ENCODE data around the gene RNF39. TPM values are rescaled to one million over a fixed set of nuclear protein-coding genes. Genes with fewer than 3 reads are reported as not detected.

The RNF39 gene
- total and polyA plus RNA-seq, 2 of the 13 experiments (the other 11 are each of a cell fraction or from before 2014, with no cell fraction given): 0.13 to 1.8 TPM

- no peak for TF ChIP-seq ZNF784 (CRISPR knock-in tag; IDR thresholded peaks at IDR 0.05; ENCODE audit: borderline replicate concordance)
- TF ChIP-seq HIC2 (CRISPR knock-in tag; IDR thresholded peaks at IDR 0.05; ENCODE audit: low read depth): peak; percentile 53; the same call in 1 of the 2 replicates
- TF ChIP-seq NFKBIZ (CRISPR knock-in tag; IDR thresholded peaks at IDR 0.05): no peak
- TF ChIP-seq ZNF280B (CRISPR knock-in tag; IDR thresholded peaks at IDR 0.05; ENCODE audit: borderline replicate concordance): peak; percentile 43; the same call in 1 of the 2 replicates
- TF ChIP-seq ZKSCAN8 (CRISPR knock-in tag; IDR thresholded peaks at IDR 0.05; ENCODE audit: borderline replicate concordance): no peak
- no peak for TF ChIP-seq ZNF549 (CRISPR knock-in tag; IDR thresholded peaks at IDR 0.05)
- TF ChIP-seq TOE1 (CRISPR knock-in tag; IDR thresholded peaks at IDR 0.05): no peak
- TF ChIP-seq HNRNPUL1 (IDR thresholded peaks at IDR 0.05; ENCODE audit: low read depth, low read length): no peak
- TF ChIP-seq ZBTB38 (CRISPR knock-in tag; IDR thresholded peaks at IDR 0.05): no peak
- 0 out of 2 replicates have a peak, but pooled peaks have one; percentile 14 for TF ChIP-seq ARID4A (CRISPR knock-in tag; IDR thresholded peaks at IDR 0.05; ENCODE audit: borderline replicate concordance)
- TF ChIP-seq TEAD3 (CRISPR knock-in tag; optimal IDR thresholded peaks at IDR 0.05; ENCODE audit: borderline replicate concordance): peak; percentile 18
- peak; percentile 51 for TF ChIP-seq SAP130 (CRISPR knock-in tag; IDR thresholded peaks at IDR 0.05; ENCODE audit: low read depth)
- TF ChIP-seq ZNF788 (CRISPR knock-in tag; IDR thresholded peaks at IDR 0.05; ENCODE audit: borderline replicate concordance): no peak
- TF ChIP-seq ATF2 (CRISPR knock-in tag; IDR thresholded peaks at IDR 0.05): no peak
- 0 out of 2 replicates have a peak, but pooled peaks have one; percentile 80 for TF ChIP-seq ZNF276 (CRISPR knock-in tag; IDR thresholded peaks at IDR 0.05; ENCODE audit: low read depth)
- no peak for TF ChIP-seq SNAPC5 (CRISPR knock-in tag; IDR thresholded peaks at IDR 0.05; ENCODE audit: borderline replicate concordance)
Measured at GRCh38 chr6:30091577-30092381, 16.2 kb upstream of the RNF39 start (continued).

Measured in HepG2 (cell line).